ENCODE results near the gene PLLP.

The PLLP gene, protein sequence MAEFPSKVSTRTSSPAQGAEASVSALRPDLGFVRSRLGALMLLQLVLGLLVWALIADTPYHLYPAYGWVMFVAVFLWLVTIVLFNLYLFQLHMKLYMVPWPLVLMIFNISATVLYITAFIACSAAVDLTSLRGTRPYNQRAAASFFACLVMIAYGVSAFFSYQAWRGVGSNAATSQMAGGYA

DNA sequence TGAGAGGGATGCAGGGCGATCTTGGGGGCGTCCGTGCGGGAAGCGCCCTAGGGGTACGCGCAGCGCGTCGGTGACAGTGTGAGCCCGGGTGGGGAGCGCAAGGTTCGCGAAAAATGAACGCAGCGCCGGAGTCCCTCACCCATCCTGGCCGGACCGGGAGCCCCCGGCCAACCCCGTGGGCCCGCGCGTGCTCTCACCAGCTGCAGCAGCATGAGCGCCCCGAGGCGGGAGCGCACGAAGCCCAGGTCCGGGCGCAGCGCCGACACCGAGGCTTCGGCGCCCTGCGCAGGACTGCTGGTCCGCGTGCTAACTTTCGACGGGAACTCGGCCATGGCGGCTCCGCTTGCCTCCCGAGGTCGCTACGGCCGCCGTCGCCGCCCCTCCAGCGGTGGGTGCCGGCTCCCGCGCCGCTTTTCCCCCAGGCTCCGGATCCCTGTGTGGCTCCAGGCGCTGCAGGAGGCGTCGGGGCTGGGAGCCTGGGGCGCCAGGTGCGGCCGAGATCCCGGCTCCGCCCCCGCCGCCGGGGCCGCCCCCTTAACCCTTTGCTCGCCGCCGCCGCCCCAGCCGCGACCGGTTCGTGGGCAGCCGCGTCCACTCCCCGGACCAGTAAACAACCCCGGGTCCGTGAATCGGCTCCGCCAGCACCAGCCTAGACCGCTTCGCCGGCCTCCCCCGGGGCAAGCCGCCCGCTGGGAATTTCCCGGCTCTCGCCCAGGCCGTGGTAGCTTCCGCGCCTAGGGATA, at the start of gene PLLP:
Gene PLLP (minus strand): TSS at position 464 of the 743 bp plus-strand sequence. CDS start 132 bp downstream, at position 332.
- DNase-seq = peak; percentile 47

DNA sequence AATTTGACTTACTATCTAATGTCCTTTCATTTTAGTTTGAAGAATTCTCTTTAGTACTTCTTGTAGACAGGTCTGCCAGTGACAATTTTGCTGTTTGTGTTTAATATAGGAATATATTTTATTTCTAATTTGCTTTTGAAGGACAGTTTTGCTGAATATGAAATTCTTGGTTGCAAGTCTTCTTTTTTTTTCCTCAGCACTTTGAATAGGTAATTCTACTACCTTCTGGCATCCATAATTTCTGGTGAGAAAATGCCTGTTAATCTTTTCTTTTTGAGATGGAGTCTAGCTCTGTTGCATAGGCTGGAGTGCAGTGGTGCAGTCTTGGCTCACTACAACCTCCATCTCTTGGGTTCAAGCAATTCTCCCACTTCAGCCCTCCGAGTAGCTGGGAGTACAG, 48.9 kb upstream of the PLLP start:
- no peak for DNase-seq

DNA sequence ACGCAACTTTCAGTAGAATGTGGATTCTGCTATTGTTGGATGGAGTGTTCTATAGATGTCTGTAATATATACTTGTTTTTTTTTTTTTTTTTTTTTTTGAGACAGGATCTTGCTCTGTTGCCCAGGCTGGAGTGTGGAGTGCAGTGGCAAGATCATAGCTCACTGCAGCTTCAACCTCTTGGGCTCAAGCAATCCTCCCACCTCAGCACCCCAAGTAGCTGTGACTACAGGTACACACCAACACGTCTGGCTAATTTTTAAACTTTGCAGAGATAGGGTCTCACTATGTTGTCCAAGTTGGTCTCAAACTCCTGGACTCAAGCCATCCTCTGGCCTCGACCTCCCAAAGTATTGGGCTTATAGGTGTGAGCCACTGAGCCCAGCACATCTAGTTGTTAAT, 46.9 kb upstream of the PLLP start:
- DNase-seq = no peak

DNA sequence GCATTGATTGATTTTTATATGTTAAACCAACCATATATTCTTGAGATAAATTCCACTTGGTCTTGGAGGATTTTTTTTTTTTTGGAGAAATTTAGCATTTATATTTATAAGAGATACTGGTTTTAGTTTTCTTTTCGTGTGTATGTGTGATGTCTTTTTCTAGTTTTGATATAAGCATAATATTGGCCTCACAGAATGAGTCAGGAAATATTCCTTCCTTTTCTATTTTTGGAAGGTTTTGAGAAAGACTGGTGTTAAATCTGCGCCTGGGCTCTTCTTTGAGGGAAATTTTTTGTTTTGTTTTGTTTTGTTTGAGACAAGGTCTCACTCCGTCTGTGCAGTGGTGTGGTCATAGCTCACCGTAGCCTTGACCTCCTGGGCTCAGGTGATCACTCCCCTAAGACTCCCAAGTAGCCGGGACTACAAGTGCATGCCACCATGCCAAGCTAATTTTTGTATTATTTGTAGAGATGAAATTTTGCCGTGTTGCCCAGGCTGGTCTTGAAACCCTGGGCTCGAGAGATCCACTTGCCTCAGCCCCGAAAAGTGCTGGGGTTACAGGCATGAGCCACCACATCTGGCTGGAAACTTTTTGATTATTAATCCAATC, 45.4 kb upstream of the PLLP start:
- no peak for DNase-seq

DNA sequence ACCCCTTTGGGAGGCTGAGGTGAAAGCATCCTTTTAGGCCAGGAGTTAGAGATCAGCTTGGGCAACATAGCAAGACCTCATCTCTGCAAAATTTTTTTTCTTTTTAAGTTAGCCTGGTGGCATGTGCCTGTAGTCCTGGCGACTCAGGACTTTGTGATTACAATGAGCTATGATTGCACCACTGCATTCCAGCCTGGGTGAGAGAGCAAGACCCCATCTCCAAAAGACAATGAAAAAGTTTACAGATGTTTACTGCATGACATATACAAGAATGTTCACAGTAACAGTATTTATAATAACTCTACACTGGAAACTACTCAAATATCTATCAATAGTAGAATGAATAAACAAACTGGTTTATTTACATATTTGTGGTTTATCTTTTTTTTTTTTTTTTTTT, 41.0 kb upstream of the PLLP start:
- no peak for DNase-seq

DNA sequence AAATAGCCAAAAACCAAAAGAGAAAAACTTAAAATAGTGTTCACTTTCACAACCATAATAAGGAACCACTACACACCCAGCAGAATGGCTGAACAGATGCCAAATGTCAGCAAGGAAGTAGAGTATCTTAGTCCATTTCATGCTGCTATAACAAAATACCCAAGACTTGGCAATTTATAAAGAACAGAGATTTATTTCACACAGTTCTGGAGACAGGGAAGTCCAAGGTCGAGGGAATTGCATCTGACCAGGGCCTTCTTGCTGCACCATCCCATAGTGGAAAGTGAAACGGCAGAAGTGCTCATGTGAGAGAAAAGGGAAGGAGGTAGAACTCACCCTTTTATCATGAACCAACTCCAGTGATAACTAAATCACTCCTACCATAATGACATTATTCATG, 40.3 kb upstream of the PLLP start:
- no peak for DNase-seq

DNA sequence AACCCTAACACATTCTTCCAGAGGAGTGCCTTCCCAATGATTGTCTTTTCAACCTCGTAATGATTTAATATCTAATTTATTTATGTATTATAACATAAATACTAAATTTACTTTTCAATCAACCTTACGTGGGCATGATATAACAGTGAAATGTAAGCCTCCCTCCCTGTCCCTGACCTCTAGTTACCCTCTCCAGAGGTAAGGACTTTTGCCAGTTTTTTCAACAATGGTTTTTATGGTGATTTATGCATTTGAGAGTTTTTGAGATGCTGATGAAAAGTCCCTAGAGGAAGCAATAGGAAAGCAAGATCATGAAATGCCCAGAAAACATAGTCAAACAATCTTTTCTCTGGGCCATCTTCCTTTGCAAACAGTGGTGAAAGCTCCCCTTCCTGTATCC, 35.2 kb upstream of the PLLP start:
- no peak for DNase-seq

DNA sequence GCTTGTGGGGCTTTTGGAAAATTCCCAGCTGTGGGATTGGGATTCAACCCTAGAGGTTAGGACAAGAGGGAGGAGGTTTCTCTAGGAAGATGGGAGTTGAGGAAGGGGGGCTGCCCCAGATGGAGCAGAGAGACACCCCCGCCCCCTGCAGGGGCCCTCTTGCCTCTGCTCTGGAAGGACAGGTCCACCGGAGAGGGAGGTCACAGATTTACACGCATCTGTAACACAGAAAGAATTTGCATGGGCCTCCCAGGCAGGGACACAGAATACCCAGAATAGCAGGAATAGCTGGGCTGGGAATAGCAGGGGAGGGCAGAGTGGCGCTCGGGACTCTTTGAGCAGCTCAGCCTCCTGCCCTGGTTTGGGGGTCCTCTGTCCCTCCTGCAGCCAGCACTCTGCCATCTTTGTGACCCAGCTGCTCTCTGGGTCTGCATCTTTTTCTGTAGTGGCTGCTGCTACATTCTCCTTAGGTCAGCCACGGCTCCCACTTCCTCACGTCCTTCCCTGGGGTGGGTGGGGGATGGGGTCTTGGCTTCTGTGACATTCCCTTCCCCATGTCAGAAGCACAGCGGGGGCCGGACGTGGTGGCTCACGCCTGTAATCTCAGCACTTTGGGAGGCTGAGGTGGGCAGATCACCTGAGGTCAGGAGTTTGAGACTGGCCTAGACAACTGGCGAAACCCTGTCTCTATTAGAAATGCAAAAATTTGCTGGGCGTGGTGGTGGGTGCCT, 33.9 kb upstream of the PLLP start:
- DNase-seq = no peak

DNA sequence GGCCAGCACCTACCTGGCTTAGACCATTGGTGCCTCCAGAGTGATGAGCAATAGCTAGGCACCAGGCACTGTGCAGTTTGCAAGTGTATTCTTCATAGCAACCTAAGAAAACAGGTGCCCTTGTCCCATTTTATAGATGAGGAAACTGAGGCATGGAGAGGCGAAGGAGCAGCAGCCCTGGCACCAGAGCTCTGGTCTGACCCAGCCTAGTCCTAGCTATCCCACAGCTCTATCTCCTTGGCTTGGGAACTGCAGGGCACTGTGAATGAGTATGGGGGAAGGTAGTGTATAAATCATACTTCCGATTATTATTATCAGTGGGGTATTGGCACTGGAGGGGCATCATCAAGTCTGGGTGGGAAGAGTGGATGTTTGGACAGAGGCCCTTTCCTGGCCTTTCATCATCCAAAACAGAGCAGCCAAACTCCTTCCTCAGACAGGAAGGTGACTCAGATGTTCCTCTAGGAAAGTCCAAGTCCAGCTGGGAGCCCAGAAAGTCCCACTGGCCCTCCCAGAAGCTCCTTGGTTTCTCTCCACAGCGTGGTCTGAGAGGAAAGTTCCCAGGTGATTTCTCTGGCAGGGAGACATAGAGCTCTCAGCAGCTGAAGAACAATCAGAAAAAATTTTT, 32.0 kb upstream of the PLLP start:
- DNase-seq = no peak

DNA sequence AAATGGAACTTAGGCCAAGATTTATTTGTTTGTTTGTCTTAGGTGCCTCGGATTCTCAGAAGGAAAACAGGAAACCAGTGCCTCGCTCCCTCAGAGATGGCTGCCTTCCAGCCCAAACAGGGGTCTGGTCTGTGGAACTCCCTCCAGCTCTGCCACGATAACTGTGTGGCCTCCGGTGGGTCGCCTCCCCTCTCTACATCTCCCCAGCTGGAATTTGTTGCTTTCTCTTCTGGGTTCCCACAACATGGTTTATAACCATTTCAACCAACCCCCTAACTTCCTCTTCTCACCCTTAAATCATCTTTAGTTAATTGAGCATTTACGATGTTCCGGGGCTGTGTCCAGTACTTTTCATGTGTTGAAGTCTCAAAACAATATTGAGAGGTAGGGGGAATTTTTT, 30.9 kb upstream of the PLLP start:
- no peak for DNase-seq

DNA sequence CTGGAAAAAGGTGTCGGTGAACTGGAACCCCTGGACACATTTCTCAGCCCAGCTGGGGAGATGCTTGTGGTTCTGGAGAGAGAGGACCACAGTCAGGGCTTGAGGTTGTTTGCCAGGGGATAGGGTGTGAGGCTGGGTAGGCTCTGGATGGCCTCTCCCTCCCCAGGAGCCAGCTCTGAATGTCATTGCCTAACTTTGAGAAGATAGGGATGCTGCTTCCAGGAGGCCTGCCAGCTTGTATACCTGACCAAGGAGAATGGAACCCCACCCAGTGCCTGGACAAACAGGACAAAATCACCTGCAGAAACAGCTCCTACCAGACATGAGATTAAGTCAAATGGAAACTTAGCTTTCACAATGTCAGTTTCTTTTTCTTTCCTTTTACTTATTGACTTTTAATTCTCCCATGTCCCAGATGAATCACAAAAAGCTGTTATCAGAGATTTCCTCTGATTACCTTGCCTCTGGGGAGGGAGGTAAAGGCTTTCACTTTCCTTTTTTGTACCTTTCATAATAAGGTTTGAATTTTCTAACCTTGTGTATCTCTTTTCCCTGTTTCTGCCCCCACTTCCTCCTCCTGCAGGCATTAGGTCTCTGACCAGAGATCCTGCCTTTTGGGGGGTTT, 29.8 kb upstream of the PLLP start:
- no peak for DNase-seq

DNA sequence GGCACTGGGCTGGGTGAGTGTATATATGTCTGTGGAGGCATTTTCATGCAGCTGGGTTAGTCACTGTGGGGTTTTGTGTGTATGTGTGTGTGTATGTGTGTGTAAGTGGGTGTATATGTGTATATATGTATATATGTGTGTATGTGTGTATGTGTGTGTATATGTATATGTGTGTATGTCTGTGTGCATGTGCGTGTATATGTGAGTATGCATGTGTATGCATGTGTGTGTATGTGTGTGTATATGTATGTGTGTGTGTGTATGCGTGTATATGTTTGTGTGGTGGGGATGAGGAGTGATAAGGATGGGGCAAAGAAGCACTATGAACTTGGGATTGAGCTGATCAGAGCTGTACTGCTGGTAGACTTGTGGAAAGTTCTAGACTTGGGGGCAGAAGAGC, 29.0 kb upstream of the PLLP start:
- DNase-seq = no peak

DNA sequence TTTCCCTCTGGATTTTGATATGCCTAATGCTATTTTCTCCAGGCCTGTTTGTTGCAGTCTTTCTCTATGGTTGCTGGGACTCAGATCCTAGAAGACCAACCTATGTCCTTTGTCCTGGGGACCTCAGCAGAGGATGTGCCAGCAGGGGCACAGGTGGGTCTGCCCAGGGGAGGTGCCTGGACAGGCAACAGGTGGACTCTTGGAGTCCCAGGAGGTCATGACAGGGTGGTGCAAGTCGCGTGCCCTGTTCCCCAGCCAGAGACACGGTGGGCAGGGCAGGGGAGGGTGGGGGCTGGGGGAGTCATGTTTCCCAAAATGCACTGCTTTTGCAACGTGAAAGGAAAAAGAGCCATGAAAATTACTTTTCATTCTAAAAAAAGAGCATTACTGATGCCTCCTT, 26.3 kb upstream of the PLLP start:
- no peak for DNase-seq

DNA sequence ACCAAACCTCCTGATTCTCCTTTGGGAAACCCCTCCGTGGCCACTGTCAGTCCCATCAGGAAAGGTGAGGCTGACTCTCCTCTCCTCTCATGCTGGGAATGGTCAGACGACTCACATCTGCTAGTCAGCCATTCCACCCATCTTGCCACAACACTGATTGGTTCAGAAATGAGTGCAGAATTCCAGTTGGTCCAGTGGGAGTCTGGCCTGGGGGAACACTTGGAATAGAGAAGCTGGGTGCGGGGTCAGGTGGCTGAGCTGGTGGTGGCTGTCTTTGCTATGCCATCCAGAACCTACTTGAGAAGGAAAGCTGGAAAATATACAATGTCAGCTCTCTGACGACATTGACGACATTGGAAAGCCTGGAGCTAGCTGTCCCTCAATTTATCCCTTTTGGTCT, 23.6 kb upstream of the PLLP start:
- no peak for DNase-seq

DNA sequence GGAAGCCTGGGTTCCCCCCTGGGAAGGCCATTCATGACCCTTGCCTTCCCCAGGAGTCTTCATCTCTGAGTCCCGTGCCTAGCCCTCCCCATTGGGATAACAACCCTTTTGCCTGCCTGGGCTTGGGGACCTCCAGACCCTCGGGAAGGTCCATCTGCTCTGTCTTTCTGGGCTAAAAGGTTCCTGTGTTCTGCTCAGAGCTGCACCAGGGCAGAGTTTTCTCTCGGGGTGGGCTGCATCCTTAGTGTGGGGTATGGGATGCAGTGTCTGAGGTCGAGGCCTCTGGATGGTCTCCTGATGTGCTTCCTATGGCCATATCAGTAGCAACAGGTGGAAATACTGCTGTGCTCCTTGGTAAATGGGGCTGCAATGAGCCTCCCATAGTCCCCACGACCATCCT, 22.9 kb upstream of the PLLP start:
- no peak for DNase-seq

DNA sequence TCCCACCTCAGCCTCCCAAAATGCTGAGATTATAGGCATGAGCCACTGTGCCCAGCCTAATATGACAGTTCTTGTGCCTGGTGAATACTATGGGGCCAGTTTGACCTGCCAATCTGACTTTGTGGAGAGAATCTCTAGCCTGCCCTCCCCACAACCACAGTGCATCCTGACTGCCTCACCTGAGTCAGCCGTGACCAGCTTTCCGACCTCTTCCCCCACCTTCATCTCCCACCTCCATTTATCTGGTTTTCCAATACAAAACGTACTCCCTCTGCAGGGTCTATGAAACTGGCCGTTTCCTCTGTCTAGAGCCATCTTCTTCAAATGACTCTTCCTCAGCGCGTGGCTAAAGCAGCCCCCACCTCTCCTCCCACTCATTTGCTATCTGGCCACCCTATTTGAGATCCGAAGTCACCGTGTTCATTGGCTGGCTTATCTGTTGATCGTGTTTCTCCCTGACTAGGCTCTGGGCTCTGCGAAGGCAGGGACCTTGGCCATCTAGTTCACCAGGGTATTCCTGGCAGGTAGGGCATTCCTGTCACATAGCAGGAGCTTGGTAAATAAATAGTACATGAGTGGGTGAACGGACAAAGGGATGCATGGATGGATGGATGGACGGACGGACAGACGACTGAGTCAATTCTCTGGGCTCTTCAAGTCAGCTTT, 22.3 kb upstream of the PLLP start:
- no peak for DNase-seq

DNA sequence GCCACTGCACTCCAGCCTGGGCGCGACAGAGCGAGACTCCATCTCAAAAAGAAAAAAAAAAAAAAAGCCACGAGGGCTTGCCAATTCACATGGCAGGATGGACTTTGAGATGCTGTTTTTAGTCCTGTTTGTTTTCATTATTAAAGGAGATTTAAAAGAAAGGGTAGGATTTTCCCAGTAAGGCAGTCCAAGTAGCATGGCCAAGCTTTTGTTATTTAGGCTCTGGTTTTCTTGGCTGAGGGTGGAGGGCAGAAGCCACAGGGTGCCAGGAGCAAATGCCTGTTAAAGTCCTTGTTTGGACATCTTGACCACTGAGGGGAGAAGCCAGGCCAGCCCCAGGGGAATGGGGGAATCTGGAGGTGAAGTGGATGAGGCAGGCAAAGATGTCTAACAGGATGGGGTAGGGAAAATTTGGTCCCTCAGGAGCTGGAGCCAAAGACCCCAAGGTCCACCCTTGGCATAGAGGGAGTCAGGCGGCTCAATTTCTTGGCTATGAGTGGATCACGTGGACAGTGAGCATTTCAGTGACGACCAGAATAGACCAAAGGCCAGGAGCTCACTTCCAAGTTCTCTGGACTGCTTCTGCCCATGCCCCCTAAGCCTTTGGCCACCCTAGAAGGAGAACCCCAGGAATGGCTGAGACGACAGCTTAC, 20.8 kb upstream of the PLLP start:
- DNase-seq = no peak

DNA sequence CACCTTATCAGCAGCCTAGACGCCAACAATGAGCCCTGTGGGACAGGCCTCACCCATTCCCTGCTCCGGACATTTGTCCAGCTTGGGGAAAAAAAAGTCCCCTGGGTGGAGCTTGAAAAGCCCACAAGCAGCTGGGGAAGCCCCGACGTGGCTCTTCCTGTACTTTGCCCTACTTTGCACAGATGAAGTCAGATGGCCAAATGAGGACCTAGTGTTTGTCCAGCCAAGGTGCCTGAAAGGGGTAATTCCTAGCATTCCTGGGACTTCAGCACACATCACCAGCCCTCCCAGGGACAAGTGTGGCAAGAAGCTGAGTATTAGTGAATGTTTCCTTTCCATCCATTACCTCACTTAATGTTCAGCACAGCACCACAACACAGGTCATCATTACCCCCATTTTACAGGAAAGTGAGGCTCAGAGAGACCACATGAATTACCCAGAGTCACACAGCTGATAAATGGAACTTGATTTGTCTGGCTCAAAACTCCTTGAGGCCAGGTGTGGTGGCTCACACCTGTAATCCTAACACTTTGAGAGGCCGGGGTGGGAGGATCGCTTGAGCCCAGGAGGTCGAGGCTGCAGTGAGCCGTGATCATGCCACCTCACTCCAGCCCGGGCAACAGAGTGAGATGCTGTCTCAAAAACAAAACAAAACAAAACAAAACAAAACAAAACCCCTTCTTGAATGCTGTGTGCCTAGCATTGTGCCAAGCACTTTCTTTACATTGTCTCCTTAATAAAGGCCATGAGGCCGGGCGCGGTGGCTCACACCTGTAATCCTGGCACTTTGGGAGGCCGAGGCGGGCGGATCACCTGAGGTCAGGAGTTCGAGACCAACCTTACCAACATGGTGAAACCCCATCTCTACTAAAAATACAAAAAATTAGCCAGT, 19.9 kb upstream of the PLLP start:
- DNase-seq = peak; percentile 24

DNA sequence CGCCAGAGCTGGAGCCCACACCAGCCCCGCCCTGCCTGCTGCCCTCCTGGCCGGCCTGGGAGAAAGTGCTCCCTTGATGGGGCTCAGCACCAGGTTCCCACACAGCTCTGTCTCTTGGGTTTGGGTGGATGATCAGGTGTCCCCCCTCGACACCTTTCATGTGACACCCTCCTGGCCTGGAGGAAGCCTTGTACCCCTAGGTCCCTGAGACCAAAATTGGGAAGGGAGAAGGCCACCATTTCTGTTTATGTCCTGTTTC, 19.4 kb upstream of the PLLP start:
- DNase-seq = no peak

DNA sequence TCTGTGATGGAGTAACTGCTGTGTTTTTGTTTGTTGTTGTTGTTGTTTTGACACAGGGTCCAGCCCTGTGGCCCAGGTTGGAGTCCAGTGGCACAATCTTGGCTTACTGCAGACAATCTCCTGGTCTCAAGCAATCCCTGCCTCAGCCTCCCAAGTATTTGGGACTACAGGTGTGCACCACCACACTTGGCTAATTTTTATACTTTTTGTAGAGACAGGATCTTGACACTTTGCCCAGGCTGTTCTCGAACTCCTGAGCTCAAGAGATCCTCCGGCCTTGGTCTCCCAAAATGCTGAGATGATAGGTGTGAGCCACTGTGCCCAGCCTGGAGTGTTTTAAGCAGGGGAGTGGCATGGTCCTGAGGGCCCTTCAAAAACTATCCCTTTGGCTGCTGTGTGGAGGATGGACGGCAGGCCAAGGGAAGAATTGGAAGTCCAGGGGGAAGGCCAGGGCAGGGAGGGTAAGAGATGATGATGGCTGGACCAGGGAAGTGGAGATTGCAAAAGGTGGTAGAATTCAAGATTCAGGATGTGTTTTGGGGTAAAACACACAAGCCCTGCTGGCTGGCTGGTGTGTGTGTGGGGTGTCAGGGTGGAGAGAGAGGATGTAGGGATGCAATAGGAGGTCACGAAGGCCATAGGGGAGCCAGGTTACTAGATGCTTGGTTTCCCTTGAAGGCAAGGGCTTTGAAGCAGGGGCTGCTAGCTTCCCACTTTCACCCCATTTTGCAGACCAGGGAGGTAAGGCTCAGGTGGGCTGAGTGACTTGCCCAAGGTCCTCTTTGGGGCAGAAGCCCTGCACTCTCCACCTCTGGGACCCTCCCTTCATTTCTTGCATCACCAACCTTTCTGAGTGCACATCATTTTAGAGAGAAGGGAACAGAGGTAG, 18.8 kb upstream of the PLLP start:
- DNase-seq = no peak
